Posterior vena cava (tissue), 2 donors: ENCODE data around the gene GSTT2B. TPM values are rescaled to one million over a fixed set of nuclear protein-coding genes. Genes with fewer than 3 reads are reported as not detected.
"Not testable (repeated sequence)": the region's sequence is repeated elsewhere in the genome, so short reads cannot be mapped to it uniquely, and the experiment has no call there.

Experiments
- DNase-seq: peaks from one replicate; pipeline ENCODE4 v3.0.0-alpha.2; 2020; ENCODE audit warnings: low spot score
- intact Hi-C, 2 donors: fragments of 100-400 bp; cut with DNase I; formaldehyde crosslinking; loops; one replicate each; pipeline versions ENCODE4 v1.14.1 to v1.14.2; 2022 to 2023
- total RNA-seq, 2 donors: library from RNA; stranded (reverse); fragmentation: NEBNext Ultra II Directional; extraction: Animal tissue kit (Norgen Biotek cat#: 25700); gene quantifications; one replicate each; pipeline ENCODE4 v1.2.1, GENCODE V29; 2021
- donor health status: DM: yes; HTN: yes; CAD: no.
- donor health status: DM: yes; HTN: yes; CAD: no.

The GSTT2B gene
- total RNA-seq, 2 donors from 2014 or later, result 5.6 to 13.1 TPM

- intact Hi-C loops, result not testable (repeated sequence)
- DNase-seq, result peak; percentile 17
Observed at GRCh38 chr22:23955886-23956285, 5.1 kb downstream of the GSTT2B start.

- intact Hi-C loops, result not testable (repeated sequence)
- DNase-seq, result peak; percentile 49
Observed at GRCh38 chr22:23954991-23955305, 6.0 kb downstream of the GSTT2B start.

GRCh38 chr22:23954193-23954990 lies 6.6 kb downstream of the GSTT2B start:
- intact Hi-C loops, DNase-seq: not testable (repeated sequence)

- intact Hi-C loops, result not testable (repeated sequence)
Observed at GRCh38 chr22:23953485-23953884, 7.5 kb downstream of the GSTT2B start.

GRCh38 chr22:23952794-23953405 lies 8.1 kb downstream of the GSTT2B start:
- intact Hi-C loops, result not testable (repeated sequence)
- peak; percentile 20 for DNase-seq

More at GRCh38 chr22:23953485-23953884, 7.5 kb downstream of the GSTT2B start:
- DNase-seq, result peak; percentile 31

GRCh38 chr22:23951383-23951782 lies 9.6 kb downstream of the GSTT2B start:
- peak; percentile 31 for DNase-seq
- intact Hi-C loops, result not testable (repeated sequence)

- intact Hi-C loops, result not testable (repeated sequence)
Observed at GRCh38 chr22:23949764-23950163, 11.2 kb downstream of the GSTT2B start.

GRCh38 chr22:23947391-23947790 lies 13.6 kb downstream of the GSTT2B start:
- DNase-seq, intact Hi-C loops: not testable (repeated sequence)

More at GRCh38 chr22:23949764-23950163, 11.2 kb downstream of the GSTT2B start:
- peak; percentile 13 for DNase-seq

- DNase-seq, result peak; percentile 22
- intact Hi-C loops, result not testable (repeated sequence)
Observed at GRCh38 chr22:23940166-23940565, 20.8 kb downstream of the GSTT2B start.

GRCh38 chr22:23939017-23939357 lies 22.0 kb downstream of the GSTT2B start:
- intact Hi-C loops, result no loop called here
- peak; percentile 40 for DNase-seq

- DNase-seq, result no peak
- intact Hi-C loops, result no loop called here
Observed at GRCh38 chr22:23938328-23939016, 22.5 kb downstream of the GSTT2B start.

GRCh38 chr22:23926561-23926960 lies 34.4 kb downstream of the GSTT2B start:
- intact Hi-C loops, result loop anchor here in 1 of 2 donors (10.0 kb wide), 1 partner anchor 48 kb away; the partner anchor contains the start of gene DDT
- no peak for DNase-seq

GRCh38 chr22:23925020-23925606 lies 35.9 kb downstream of the GSTT2B start:
- intact Hi-C loops, result loop anchor here in 1 of 2 donors (10.0 kb wide), 1 partner anchor 50 kb away; the partner anchor contains the start of gene DDT
- DNase-seq, result no peak

- intact Hi-C loops, result loop anchor here in 1 of 2 donors (10.0 kb wide), 1 partner anchor 52 kb away; the partner anchor contains the start of gene DDT
- DNase-seq, result no peak
Observed at GRCh38 chr22:23922921-23923320, 38.1 kb downstream of the GSTT2B start.

GRCh38 chr22:23921586-23922201 lies 39.3 kb downstream of the GSTT2B start:
- intact Hi-C loops, result loop anchor here in 1 of 2 donors (10.0 kb wide), 1 partner anchor 53 kb away; the partner anchor contains the start of gene DDT
- not testable (repeated sequence) for DNase-seq

- intact Hi-C loops, result loop anchor here in 1 of 2 donors (10.0 kb wide), 1 partner anchor 55 kb away; the partner anchor contains the start of gene DDT
- DNase-seq, result not testable (repeated sequence)
Observed at GRCh38 chr22:23920267-23920611, 40.8 kb downstream of the GSTT2B start.

- DNase-seq, result no peak
- intact Hi-C loops, result no loop called here
Observed at GRCh38 chr22:23915290-23915689, 45.7 kb downstream of the GSTT2B start.

- intact Hi-C loops, result no loop called here
- DNase-seq, result peak; percentile 100
Observed at GRCh38 chr22:23913661-23914353, 47.2 kb downstream of the GSTT2B start.

GRCh38 chr22:23913306-23913660 lies 47.7 kb downstream of the GSTT2B start:
- intact Hi-C loops, result no loop called here
- DNase-seq, result no peak
